ENCODE measurements around the gene ANGEL1. TPM values are rescaled to one million over a fixed set of nuclear protein-coding genes. Genes with fewer than 3 reads are reported as not detected.
A peak's percentile ranks its signal among the peaks of the same experiment; 100 is the strongest.

ANGEL1 gene
- total RNA-seq, 2 donors from 2014 or later, result 11.9 to 14.0 TPM

GRCh38 chr14:76832503-76832988 lies 19.9 kb upstream of the ANGEL1 start:
- H3K27me3 Mint-ChIP-seq, result peaks cover 17% of the 10 kb centered on the region
- no peak overlapping the region for H3K4me3 Mint-ChIP-seq
- H3K4me1 Mint-ChIP-seq, result no peaks in the 10 kb centered on the region
- no peak for DNase-seq
- no peaks in the 10 kb centered on the region for H3K36me3 Mint-ChIP-seq (ENCODE audit: low read depth)
- no peaks in the 10 kb centered on the region for H3K9me3 ChIP-seq (ENCODE audit: control insufficient read depth, low read length, poor library complexity, severe bottlenecking)
- H3K27ac Mint-ChIP-seq, result no peak overlapping the region
- ATAC-seq, result no peak

GRCh38 chr14:76830556-76830955 lies 17.9 kb upstream of the ANGEL1 start:
- peaks cover 13% of the 10 kb centered on the region for H3K27me3 Mint-ChIP-seq
- H3K4me3 Mint-ChIP-seq, result no peak overlapping the region
- DNase-seq (no peak), ATAC-seq (no peak)
- H3K9me3 ChIP-seq (ENCODE audit: control insufficient read depth, low read length, poor library complexity, severe bottlenecking), result no peaks in the 10 kb centered on the region
- no peaks in the 10 kb centered on the region for H3K36me3 Mint-ChIP-seq (ENCODE audit: low read depth)
- no peaks in the 10 kb centered on the region for H3K4me1 Mint-ChIP-seq
- H3K27ac Mint-ChIP-seq, result no peak overlapping the region

GRCh38 chr14:76829650-76830421 lies 17.2 kb upstream of the ANGEL1 start:
- H3K4me1 Mint-ChIP-seq, result no peaks in the 10 kb centered on the region
- ATAC-seq (no peak), DNase-seq (no peak)
- peaks cover 17% of the 10 kb centered on the region for H3K27me3 Mint-ChIP-seq
- H3K4me3 Mint-ChIP-seq, result no peak overlapping the region
- no peaks in the 10 kb centered on the region for H3K9me3 ChIP-seq (ENCODE audit: control insufficient read depth, low read length, poor library complexity, severe bottlenecking)
- H3K27ac Mint-ChIP-seq, result no peak overlapping the region
- no peaks in the 10 kb centered on the region for H3K36me3 Mint-ChIP-seq (ENCODE audit: low read depth)

- H3K27me3 Mint-ChIP-seq, result peaks cover 13% of the 10 kb centered on the region
- H3K4me1 Mint-ChIP-seq, result no peaks in the 10 kb centered on the region
- no peaks in the 10 kb centered on the region for H3K9me3 ChIP-seq (ENCODE audit: control insufficient read depth, low read length, poor library complexity, severe bottlenecking)
- no peak overlapping the region for H3K27ac Mint-ChIP-seq
- ATAC-seq (no peak), DNase-seq (no peak)
- H3K36me3 Mint-ChIP-seq (ENCODE audit: low read depth), result no peaks in the 10 kb centered on the region
- no peak overlapping the region for H3K4me3 Mint-ChIP-seq
Measured at GRCh38 chr14:76829013-76829365, 16.3 kb upstream of the ANGEL1 start.

- H3K4me1 Mint-ChIP-seq, result no peaks in the 10 kb centered on the region
- H3K36me3 Mint-ChIP-seq (ENCODE audit: low read depth), result no peaks in the 10 kb centered on the region
- no peaks in the 10 kb centered on the region for H3K9me3 ChIP-seq (ENCODE audit: control insufficient read depth, low read length, poor library complexity, severe bottlenecking)
- DNase-seq (no peak), ATAC-seq (no peak)
- H3K27ac Mint-ChIP-seq, result no peak overlapping the region
- H3K27me3 Mint-ChIP-seq, result peaks cover 12% of the 10 kb centered on the region
- no peak overlapping the region for H3K4me3 Mint-ChIP-seq
Measured at GRCh38 chr14:76828339-76829012, 15.8 kb upstream of the ANGEL1 start.

- H3K27me3 Mint-ChIP-seq, result peaks cover 12% of the 10 kb centered on the region
- H3K9me3 ChIP-seq (ENCODE audit: control insufficient read depth, low read length, poor library complexity, severe bottlenecking), result no peaks in the 10 kb centered on the region
- H3K4me1 Mint-ChIP-seq, result no peaks in the 10 kb centered on the region
- DNase-seq (no peak), ATAC-seq (no peak)
- H3K27ac Mint-ChIP-seq, result no peak overlapping the region
- no peak overlapping the region for H3K4me3 Mint-ChIP-seq
- no peaks in the 10 kb centered on the region for H3K36me3 Mint-ChIP-seq (ENCODE audit: low read depth)
Measured at GRCh38 chr14:76827696-76828296, 15.1 kb upstream of the ANGEL1 start.

GRCh38 chr14:76826122-76826521 lies 13.4 kb upstream of the ANGEL1 start, which contains the start of gene LRRC74A:
Gene LRRC74A (plus strand): TSS chr14:76826408. CDS start chr14:76826698, 290 bp downstream.
- DNase-seq (no peak), ATAC-seq (no peak)
- no peaks in the 10 kb centered on the region for H3K4me1 Mint-ChIP-seq
- no peaks in the 10 kb centered on the region for H3K9me3 ChIP-seq (ENCODE audit: control insufficient read depth, low read length, poor library complexity, severe bottlenecking)
- H3K27me3 Mint-ChIP-seq, result peaks cover 12% of the 10 kb centered on the region
- no peak within 1 kb of the TSS for H3K4me3 Mint-ChIP-seq
- no peaks in the 10 kb centered on the region for H3K36me3 Mint-ChIP-seq (ENCODE audit: low read depth)
- no peak within 1 kb of the TSS for H3K27ac Mint-ChIP-seq

- no peaks in the 10 kb centered on the region for H3K36me3 Mint-ChIP-seq (ENCODE audit: low read depth)
- no peaks in the 10 kb centered on the region for H3K4me1 Mint-ChIP-seq
Measured at GRCh38 chr14:76820700-76821099, 8.0 kb upstream of the ANGEL1 start.

GRCh38 chr14:76814726-76815645 lies 2.3 kb upstream of the ANGEL1 start:
- Mint-ChIP-seq H3K27me3 (peaks cover 10% of the 10 kb centered on the region), H3K27ac (no peak overlapping the region), H3K4me3 (no peak overlapping the region), H3K4me1 (peaks cover 22% of the 10 kb centered on the region), H3K36me3 (ENCODE audit: low read depth) (no peaks in the 10 kb centered on the region)
- ATAC-seq (no peak), DNase-seq (no peak)
- no peaks in the 10 kb centered on the region for H3K9me3 ChIP-seq (ENCODE audit: control insufficient read depth, low read length, poor library complexity, severe bottlenecking)

More at GRCh38 chr14:76820700-76821099, 8.0 kb upstream of the ANGEL1 start:
- ATAC-seq (no peak), DNase-seq (no peak)
- H3K9me3 ChIP-seq (ENCODE audit: control insufficient read depth, low read length, poor library complexity, severe bottlenecking), result no peaks in the 10 kb centered on the region
- Mint-ChIP-seq H3K27me3 (peaks cover 23% of the 10 kb centered on the region), H3K27ac (no peak overlapping the region), H3K4me3 (no peak overlapping the region)

GRCh38 chr14:76812093-76812421 lies 625 bp downstream of the ANGEL1 start:
- no peaks in the 10 kb centered on the region for H3K9me3 ChIP-seq (ENCODE audit: control insufficient read depth, low read length, poor library complexity, severe bottlenecking)
- Mint-ChIP-seq H3K27ac (peak overlapping the region; percentile 97), H3K36me3 (ENCODE audit: low read depth) (peaks cover 5% of the 10 kb centered on the region), H3K4me1 (peaks cover 28% of the 10 kb centered on the region), H3K27me3 (no peaks in the 10 kb centered on the region), H3K4me3 (peak overlapping the region; percentile 96)
- ATAC-seq (no peak), DNase-seq (no peak)

- ATAC-seq (no peak), DNase-seq (no peak)
- H3K36me3 Mint-ChIP-seq (ENCODE audit: low read depth), result peaks cover 6% of the 10 kb centered on the region
- H3K4me3 Mint-ChIP-seq, result peak overlapping the region; percentile 96
- H3K27ac Mint-ChIP-seq, result peak overlapping the region; percentile 97
- H3K9me3 ChIP-seq (ENCODE audit: control insufficient read depth, low read length, poor library complexity, severe bottlenecking), result no peaks in the 10 kb centered on the region
- no peaks in the 10 kb centered on the region for H3K27me3 Mint-ChIP-seq
- H3K4me1 Mint-ChIP-seq, result peaks cover 29% of the 10 kb centered on the region
Measured at GRCh38 chr14:76811561-76811960, 1.1 kb downstream of the ANGEL1 start.

- H3K9me3 ChIP-seq (ENCODE audit: control insufficient read depth, low read length, poor library complexity, severe bottlenecking), result no peaks in the 10 kb centered on the region
- Mint-ChIP-seq H3K36me3 (ENCODE audit: low read depth) (peaks cover 6% of the 10 kb centered on the region), H3K27ac (peak overlapping the region; percentile 97), H3K27me3 (no peaks in the 10 kb centered on the region), H3K4me1 (peaks cover 29% of the 10 kb centered on the region), H3K4me3 (peak overlapping the region; percentile 96)
- ATAC-seq (peak; percentile 45), DNase-seq (no peak)
Measured at GRCh38 chr14:76810953-76811400, 1.7 kb downstream of the ANGEL1 start.

Measured in T-helper 17 cell (primary cell).